ENCODE results near the gene CELF1. TPM values are rescaled to one million over a fixed set of nuclear protein-coding genes. Genes with fewer than 3 reads are reported as not detected.

CELF1 gene
- total and polyA plus RNA-seq, 2 experiments from 2014 or later, result 124 to 233 TPM

GRCh38 chr11:47470671-47471070 lies 82.3 kb downstream of the CELF1 start:
- H3F3A ChIP-seq (replicated peaks; ENCODE audit: low read depth), result peaks cover 29% of the 10 kb centered on the region
- no peak overlapping the region for H3K4me2 ChIP-seq
- Mint-ChIP-seq H3K9me3 (no peaks in the 10 kb centered on the region), H3K4me1 (peaks cover 46% of the 10 kb centered on the region), H3K4me3 (no peak overlapping the region), H3K36me3 (ENCODE audit: low read depth) (peaks cover 72% of the 10 kb centered on the region), H3K27me3 (ENCODE audit: insufficient read depth, low read depth, poor library complexity) (peaks cover 16% of the 10 kb centered on the region), H3K27ac (no peak overlapping the region; the same call in 1 of the 2 replicates)
- 0 out of 2 replicates have a peak overlapping the region, but pooled peaks have one; percentile 39 for H3K27ac ChIP-seq (ENCODE audit: low read depth)
- H3K4me1 ChIP-seq (ENCODE audit: insufficient read depth), result peaks cover 37% of the 10 kb centered on the region
- no peaks in the 10 kb centered on the region for H3K9me2 ChIP-seq (ENCODE audit: insufficient read depth)
- TF ChIP-seq STAT1 (IDR thresholded peaks at IDR 0.05; ENCODE audit: unreplicated experiment) (no peak), NANOG (IDR thresholded peaks at IDR 0.05; ENCODE audit: borderline replicate concordance) (no peak), CTCF (conservative IDR thresholded peaks at IDR 0.05; ENCODE audit: low read depth in 2 of 2) (no peak), ZNF114 (CRISPR knock-in tag; IDR thresholded peaks at IDR 0.05) (no peak), EZH2 (IDR thresholded peaks at IDR 0.05; ENCODE audit: low read depth, unreplicated experiment) (no peak), ETS1 (IDR thresholded peaks at IDR 0.05) (no peak), JUNB (IDR thresholded peaks at IDR 0.05; ENCODE audit: unreplicated experiment) (no peak)
- DNase-seq (ENCODE audit: low spot score) (no peak), ATAC-seq (no peak)
- peaks cover 59% of the 10 kb centered on the region for H3K36me3 ChIP-seq (ENCODE audit: insufficient read depth)
- peaks cover 69% of the 10 kb centered on the region for H3K79me2 ChIP-seq (replicated peaks; ENCODE audit: insufficient read depth)
- H2AFZ ChIP-seq, result no peak overlapping the region
- H3K27me3 ChIP-seq (ENCODE audit: insufficient read depth), result no peaks in the 10 kb centered on the region
- H4K20me1 ChIP-seq (replicated peaks; ENCODE audit: insufficient read depth), result peaks cover 49% of the 10 kb centered on the region
- no peak overlapping the region for H3K4me3 ChIP-seq

DNA sequence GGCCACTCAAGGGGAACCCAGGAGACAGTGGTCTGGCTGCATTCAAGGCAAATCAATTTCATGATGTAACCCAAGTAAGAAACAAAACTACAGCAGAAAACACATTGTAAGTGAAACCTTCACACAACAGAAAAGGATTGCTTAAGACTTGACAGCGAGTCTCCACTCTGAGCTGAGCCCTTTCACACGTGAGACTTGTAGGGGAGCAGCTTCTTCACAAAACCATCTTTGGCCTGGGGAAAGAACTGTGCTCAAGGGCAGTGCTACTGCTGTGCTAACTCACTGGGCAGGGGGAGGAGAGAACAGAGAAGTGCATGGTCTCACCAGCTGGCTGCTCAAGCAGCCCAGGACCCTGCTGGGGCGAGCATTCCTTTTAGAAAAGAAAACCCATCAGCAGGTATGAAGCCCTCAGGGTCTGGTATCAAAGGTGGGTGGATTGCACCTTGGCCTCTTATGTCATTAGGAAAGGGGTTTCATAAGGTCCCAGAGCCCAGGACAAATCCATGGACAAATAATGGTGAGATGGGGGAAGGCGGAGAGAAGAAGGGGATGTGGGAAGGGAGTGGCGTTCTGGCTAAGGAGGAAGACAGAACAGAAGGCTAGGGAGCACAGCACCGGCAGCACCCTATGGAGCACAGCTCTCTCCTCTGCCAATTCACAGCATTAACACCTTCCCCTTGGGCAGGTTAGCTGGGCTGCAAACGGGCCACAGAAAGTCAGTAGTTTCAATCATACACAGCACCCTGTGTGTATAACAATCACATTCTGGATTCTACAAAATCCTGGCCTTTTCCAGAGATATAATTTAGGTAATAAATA lies 83.4 kb downstream of the CELF1 start:
- Histone ChIP-seq H3K79me2 (replicated peaks; ENCODE audit: insufficient read depth) (peaks cover 75% of the 10 kb centered on the region), H3K4me2 (0 out of 2 replicates have a peak overlapping the region, but pooled peaks have one; percentile 1), H2AFZ (no peak overlapping the region), H3K9me2 (ENCODE audit: insufficient read depth) (no peaks in the 10 kb centered on the region), H3K27ac (ENCODE audit: low read depth) (peak overlapping the region; percentile 46; the same call in 1 of the 2 replicates), H3K4me1 (ENCODE audit: insufficient read depth) (peaks cover 37% of the 10 kb centered on the region), H3F3A (replicated peaks; ENCODE audit: low read depth) (peaks cover 19% of the 10 kb centered on the region; the same call in 1 of the 2 replicates), H3K27me3 (ENCODE audit: insufficient read depth) (no peaks in the 10 kb centered on the region), H3K36me3 (ENCODE audit: insufficient read depth) (peaks cover 48% of the 10 kb centered on the region), H3K4me3 (no peak overlapping the region), H4K20me1 (replicated peaks; ENCODE audit: insufficient read depth) (peaks cover 49% of the 10 kb centered on the region)
- peaks cover 68% of the 10 kb centered on the region for H3K36me3 Mint-ChIP-seq (ENCODE audit: low read depth)
- DNase-seq (ENCODE audit: low spot score), result no peak
- no peak overlapping the region for H3K4me3 Mint-ChIP-seq
- peak; percentile 61 for ATAC-seq
- no peak for TF ChIP-seq STAT1 (IDR thresholded peaks at IDR 0.05; ENCODE audit: unreplicated experiment)
- TF ChIP-seq CTCF (conservative IDR thresholded peaks at IDR 0.05; ENCODE audit: low read depth in 2 of 2), result no peak
- no peak for TF ChIP-seq NANOG (IDR thresholded peaks at IDR 0.05; ENCODE audit: borderline replicate concordance)
- TF ChIP-seq JUNB (IDR thresholded peaks at IDR 0.05; ENCODE audit: unreplicated experiment), result no peak
- no peak for TF ChIP-seq ZNF331 (CRISPR knock-in tag; IDR thresholded peaks at IDR 0.05; ENCODE audit: low read depth)
- no peak for TF ChIP-seq POLR2AphosphoS5 (IDR thresholded peaks at IDR 0.05; ENCODE audit: low read depth)
- TF ChIP-seq CREB1 (CRISPR knock-in tag; IDR thresholded peaks at IDR 0.05; ENCODE audit: low read depth), result no peak
- no peaks in the 10 kb centered on the region for H3K9me3 Mint-ChIP-seq
- peaks cover 16% of the 10 kb centered on the region for H3K27me3 Mint-ChIP-seq (ENCODE audit: insufficient read depth, low read depth, poor library complexity)
- peaks cover 53% of the 10 kb centered on the region for H3K4me1 Mint-ChIP-seq
- peak overlapping the region; percentile 77 for H3K27ac Mint-ChIP-seq

Data from GM23338 (cell line).